Thymus (tissue), 11 donors: Measurements from ENCODE around the gene USP17L20. TPM values are rescaled to one million over a fixed set of nuclear protein-coding genes. Genes with fewer than 3 reads are reported as not detected.
"Not testable (repeated sequence)": the region's sequence is repeated elsewhere in the genome, so short reads cannot be mapped to it uniquely, and the experiment has no call there.

ENCODE experiments used
- DNase-seq, 9 donors: peaks; one replicate each; pipeline ENCODE4 v3.0.0-alpha.2; 2013; ENCODE audit warnings: low spot score in 9 of 9, low read depth in 6 of 9, missing footprints in 1 of 9
- H3K27ac ChIP-seq, 2 donors: one replicate each; pipeline ENCODE4 v1.5.1; 2013; ENCODE audit warnings: control low read depth in 1 of 2, low read depth in 1 of 2, low read length in 1 of 2, mild to moderate bottlenecking in 1 of 2, moderate library complexity in 1 of 2
- H3K27me3 ChIP-seq, 2 donors: one replicate each; pipeline ENCODE4 v1.5.1; 2013; ENCODE audit warnings: low read length in 1 of 2; ENCODE audit not compliant: control insufficient read depth in 2 of 2, insufficient read depth in 1 of 2
- H3K36me3 ChIP-seq, 2 donors: one replicate each; pipeline ENCODE4 v1.5.1; 2013; ENCODE audit warnings: low read length in 1 of 2, mild to moderate bottlenecking in 1 of 2, moderate library complexity in 1 of 2; ENCODE audit not compliant: control insufficient read depth in 2 of 2, insufficient read depth in 2 of 2
- H3K4me1 ChIP-seq, 2 donors: one replicate each; pipeline ENCODE4 v1.5.1; 2013; ENCODE audit warnings: low read length in 2 of 2; ENCODE audit not compliant: control insufficient read depth in 2 of 2, insufficient read depth in 2 of 2
- H3K4me3 ChIP-seq, 2 donors: one replicate each; pipeline ENCODE4 v1.5.1; 2013; ENCODE audit warnings: low read length in 2 of 2, control low read depth in 1 of 2, mild to moderate bottlenecking in 1 of 2
- H3K9me3 ChIP-seq, 2 donors: one replicate each; pipeline ENCODE4 v1.5.1; 2013; ENCODE audit warnings: low read length in 1 of 2, mild to moderate bottlenecking in 1 of 2; ENCODE audit not compliant: control insufficient read depth in 2 of 2, insufficient read depth in 1 of 2
- WGBS: extraction: QIAGEN DNeasy Blood & Tissue Kit; methylation state at CpG from one replicate; pipeline ENCODE4 v1.1.7; 2013; 5-methylcytosine and 5-hydroxymethylcytosine counted together
- polyA plus RNA-seq: library from polyadenylated mRNA; stranded (reverse); fragments of 200-250 nt; gene quantifications from one replicate; pipeline ENCODE4 v1.2.3, GENCODE V29; 2013
- total RNA-seq: library from RNA; stranded (reverse); fragments of 120-200 nt; gene quantifications from one replicate; pipeline ENCODE4 v1.2.4, GENCODE V29; 2013
- donor health status: healthy.

Gene USP17L20
- total and polyA plus RNA-seq, 2 donors: not detected

DNA sequence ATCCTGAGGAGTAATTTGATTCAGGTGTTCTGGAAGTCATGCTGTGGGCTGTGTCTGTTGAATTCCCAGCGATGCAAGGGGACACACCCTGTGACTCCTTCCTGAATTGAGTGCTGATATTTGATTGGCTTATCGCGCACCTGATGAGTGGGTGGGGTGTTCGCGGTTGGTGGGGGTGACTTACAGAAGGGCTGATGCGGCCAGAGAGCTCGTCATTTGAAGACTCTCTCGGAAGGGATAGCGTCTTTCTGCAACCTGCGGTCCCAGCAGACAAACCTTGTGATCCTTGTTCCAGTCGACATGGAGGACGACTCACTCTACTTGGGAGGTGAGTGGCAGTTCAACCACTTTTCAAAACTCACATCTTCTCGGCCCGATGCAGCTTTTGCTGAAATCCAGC, 14.3 kb upstream of the USP17L20 start, which contains the start of gene USP17L17:
TSS of gene USP17L17 (plus strand) at position 301 of the 400 bp plus-strand sequence. CDS start at position 301, 0 bp downstream.
- not testable (repeated sequence) for H3K9me3 ChIP-seq, H3K27me3 ChIP-seq, H3K4me3 ChIP-seq, DNase-seq, H3K36me3 ChIP-seq, H3K27ac ChIP-seq, H3K4me1 ChIP-seq
- 93% methylated on average over 5 of the region's 14 CpGs for WGBS

GRCh38 chr4:9247953-9248680, 9.8 kb upstream of the USP17L20 start, which contains the start of gene USP17L18:
TSS of gene USP17L18 (plus strand) at chr4:9248630. CDS start at chr4:9248630, 0 bp downstream.
- H3K4me1 ChIP-seq, H3K36me3 ChIP-seq, H3K27me3 ChIP-seq, H3K27ac ChIP-seq, H3K9me3 ChIP-seq, H3K4me3 ChIP-seq: not testable (repeated sequence)
- WGBS: 85% methylated on average over 14 of the region's 26 CpGs
- DNase-seq: peak in 3 of 9 donors; percentile 0 to 2 (median 0)

- not testable (repeated sequence) for H3K27me3 ChIP-seq, H3K9me3 ChIP-seq, H3K27ac ChIP-seq, H3K4me1 ChIP-seq, H3K36me3 ChIP-seq, H3K4me3 ChIP-seq, DNase-seq
- no CpG with 5 or more reads among the region's 13 CpGs for WGBS
These were observed 4.8 kb upstream of the USP17L20 start, which contains the start of gene USP17L19 for GRCh38 chr4:9253078-9253477. TSS of gene USP17L19 (plus strand) at chr4:9253378. CDS start at chr4:9253378, 0 bp downstream.

GRCh38 chr4:9262572-9262971, 4.6 kb downstream of the USP17L20 start, which contains the start of gene USP17L21:
TSS of gene USP17L21 (plus strand) at chr4:9262872. CDS start at chr4:9262872, 0 bp downstream.
- DNase-seq, H3K4me3 ChIP-seq, H3K27me3 ChIP-seq, H3K9me3 ChIP-seq, H3K36me3 ChIP-seq, H3K27ac ChIP-seq, H3K4me1 ChIP-seq: not testable (repeated sequence)
- WGBS: no CpG with 5 or more reads among the region's 13 CpGs

DNA sequence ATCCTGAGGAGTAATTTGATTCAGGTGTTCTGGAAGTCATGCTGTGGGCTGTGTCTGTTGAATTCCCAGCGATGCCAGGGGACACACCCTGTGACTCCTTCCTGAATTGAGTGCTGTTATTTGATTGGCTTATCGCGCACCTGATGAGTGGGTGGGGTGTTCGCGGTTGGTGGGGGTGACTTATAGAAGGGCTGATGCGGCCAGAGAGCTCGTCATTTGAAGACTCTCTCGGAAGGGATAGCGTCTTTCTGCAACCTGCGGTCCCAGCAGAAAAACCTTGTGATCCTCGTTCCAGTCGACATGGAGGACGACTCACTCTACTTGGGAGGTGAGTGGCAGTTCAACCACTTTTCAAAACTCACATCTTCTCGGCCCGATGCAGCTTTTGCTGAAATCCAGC, 9.4 kb downstream of the USP17L20 start, which contains the start of gene USP17L22:
TSS of gene USP17L22 (plus strand) at position 301 of the 400 bp plus-strand sequence. CDS start at position 301, 0 bp downstream.
- H3K27me3 ChIP-seq, H3K4me3 ChIP-seq, H3K27ac ChIP-seq, DNase-seq, H3K4me1 ChIP-seq, H3K9me3 ChIP-seq, H3K36me3 ChIP-seq: not testable (repeated sequence)
- WGBS: no CpG with 5 or more reads among the region's 15 CpGs

GRCh38 chr4:9271719-9272118, 13.8 kb downstream of the USP17L20 start:
- not testable (repeated sequence) for H3K27me3 ChIP-seq, H3K4me3 ChIP-seq, H3K36me3 ChIP-seq, H3K9me3 ChIP-seq, H3K4me1 ChIP-seq, H3K27ac ChIP-seq, DNase-seq
- 92% methylated on average over 5 of the region's 10 CpGs for WGBS

Other genes starting within 250 kb of the USP17L20 start
- not detected for gene FAM90A26, start 87.7 kb upstream of the USP17L20 start, total RNA-seq
- gene FAM90A26, start 87.7 kb upstream of the USP17L20 start, polyA plus RNA-seq: 0.02 TPM
- gene USP17L10, start 47.5 kb upstream of the USP17L20 start, total RNA-seq: not detected
- not detected for gene USP17L10, start 47.5 kb upstream of the USP17L20 start, polyA plus RNA-seq
- not detected for gene USP17L11, start 42.7 kb upstream of the USP17L20 start, total RNA-seq
- not detected for gene USP17L11, start 42.7 kb upstream of the USP17L20 start, polyA plus RNA-seq
- not detected for gene USP17L12, start 38.0 kb upstream of the USP17L20 start, total RNA-seq
- not detected for gene USP17L12, start 38.0 kb upstream of the USP17L20 start, polyA plus RNA-seq
- gene USP17L13, start 33.2 kb upstream of the USP17L20 start, total RNA-seq: not detected
- not detected for gene USP17L13, start 33.2 kb upstream of the USP17L20 start, polyA plus RNA-seq
- not detected for gene USP17L15, start 23.7 kb upstream of the USP17L20 start, total RNA-seq
- gene USP17L15, start 23.7 kb upstream of the USP17L20 start, polyA plus RNA-seq: 0.02 TPM
- not detected for gene USP17L17, start 14.2 kb upstream of the USP17L20 start, total RNA-seq
- not detected for gene USP17L17, start 14.2 kb upstream of the USP17L20 start, polyA plus RNA-seq
- gene USP17L18, start 9.5 kb upstream of the USP17L20 start, total RNA-seq: not detected
- gene USP17L18, start 9.5 kb upstream of the USP17L20 start, polyA plus RNA-seq: not detected
- not detected for gene USP17L19, start 4.7 kb upstream of the USP17L20 start, total RNA-seq
- not detected for gene USP17L19, start 4.7 kb upstream of the USP17L20 start, polyA plus RNA-seq
- not detected for gene USP17L21, start 4.7 kb downstream of the USP17L20 start, total RNA-seq
- not detected for gene USP17L21, start 4.7 kb downstream of the USP17L20 start, polyA plus RNA-seq
- gene USP17L22, start 9.5 kb downstream of the USP17L20 start, total RNA-seq: not detected
- gene USP17L22, start 9.5 kb downstream of the USP17L20 start, polyA plus RNA-seq: not detected
- gene USP17L24, start 67.0 kb downstream of the USP17L20 start, total RNA-seq: not detected
- not detected for gene USP17L24, start 67.0 kb downstream of the USP17L20 start, polyA plus RNA-seq
- gene USP17L25, start 71.8 kb downstream of the USP17L20 start, total RNA-seq: not detected
- not detected for gene USP17L25, start 71.8 kb downstream of the USP17L20 start, polyA plus RNA-seq
- not detected for gene USP17L26, start 76.5 kb downstream of the USP17L20 start, total RNA-seq
- not detected for gene USP17L26, start 76.5 kb downstream of the USP17L20 start, polyA plus RNA-seq
- not detected for gene USP17L5, start 81.3 kb downstream of the USP17L20 start, total RNA-seq
- gene USP17L5, start 81.3 kb downstream of the USP17L20 start, polyA plus RNA-seq: not detected
- not detected for gene USP17L27, start 86.0 kb downstream of the USP17L20 start, total RNA-seq
- gene USP17L27, start 86.0 kb downstream of the USP17L20 start, polyA plus RNA-seq: not detected
- gene USP17L28, start 90.8 kb downstream of the USP17L20 start, total RNA-seq: not detected
- not detected for gene USP17L28, start 90.8 kb downstream of the USP17L20 start, polyA plus RNA-seq
- not detected for gene USP17L29, start 95.5 kb downstream of the USP17L20 start, total RNA-seq
- not detected for gene USP17L29, start 95.5 kb downstream of the USP17L20 start, polyA plus RNA-seq
- gene USP17L30, start 105.0 kb downstream of the USP17L20 start, total RNA-seq: not detected
- gene USP17L30, start 105.0 kb downstream of the USP17L20 start, polyA plus RNA-seq: not detected
- not detected for gene DEFB131A, start 186.3 kb downstream of the USP17L20 start, total RNA-seq
- gene DEFB131A, start 186.3 kb downstream of the USP17L20 start, polyA plus RNA-seq: not detected